NB4 (cell line): ENCODE data around the gene PNRC1.

ENCODE experiments used
- DNase-seq: peaks from one replicate; pipeline ENCODE4 v3.0.0; 2010; ENCODE audit warnings: low read depth
- H3K4me3 ChIP-seq: one replicate; pipeline ENCODE4 v1.5.1; 2011; ENCODE audit warnings: mild to moderate bottlenecking, low read depth, low read length, moderate library complexity
- MAX ChIP-seq: IDR thresholded peaks from 2 replicates; pipeline ENCODE4 v1.6.1; 2011; ENCODE audit warnings: low read depth, low read length
- MYC ChIP-seq: IDR thresholded peaks from 2 replicates; pipeline ENCODE4 v1.6.1; 2011; ENCODE audit warnings: low read depth, low read length
- POLR2A ChIP-seq: IDR thresholded peaks from 2 replicates; pipeline ENCODE4 v1.6.1; 2011; ENCODE audit warnings: mild to moderate bottlenecking; ENCODE audit not compliant: insufficient read length; ENCODE audit errors: extremely low read depth
- TF ChIP-seq, protein P1 (sequence below): IDR thresholded peaks from one replicate; pipeline ENCODE4 v1.5.1; 2012; ENCODE audit warnings: low read depth, low read length

The PNRC1 gene

DNA sequence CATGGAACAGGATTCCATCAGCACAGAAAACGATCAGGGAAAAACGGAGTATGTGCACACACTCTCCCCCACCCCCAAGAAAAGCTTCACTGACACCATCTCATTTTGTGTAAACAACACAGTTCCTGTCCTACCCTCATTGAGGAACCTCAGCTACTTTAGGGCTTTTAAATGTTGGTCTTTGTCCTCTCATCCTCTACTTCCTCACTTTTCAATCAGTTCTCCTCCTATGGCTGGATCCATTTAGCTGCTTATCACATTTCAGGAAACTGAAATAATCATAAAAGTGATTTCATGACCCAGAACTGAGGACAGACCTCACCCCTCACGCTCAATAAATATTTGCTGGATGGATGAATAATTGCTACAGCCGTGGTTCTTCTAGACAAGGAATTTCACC lies 33.1 kb upstream of the PNRC1 start:
- TF ChIP-seq, protein P1, sequence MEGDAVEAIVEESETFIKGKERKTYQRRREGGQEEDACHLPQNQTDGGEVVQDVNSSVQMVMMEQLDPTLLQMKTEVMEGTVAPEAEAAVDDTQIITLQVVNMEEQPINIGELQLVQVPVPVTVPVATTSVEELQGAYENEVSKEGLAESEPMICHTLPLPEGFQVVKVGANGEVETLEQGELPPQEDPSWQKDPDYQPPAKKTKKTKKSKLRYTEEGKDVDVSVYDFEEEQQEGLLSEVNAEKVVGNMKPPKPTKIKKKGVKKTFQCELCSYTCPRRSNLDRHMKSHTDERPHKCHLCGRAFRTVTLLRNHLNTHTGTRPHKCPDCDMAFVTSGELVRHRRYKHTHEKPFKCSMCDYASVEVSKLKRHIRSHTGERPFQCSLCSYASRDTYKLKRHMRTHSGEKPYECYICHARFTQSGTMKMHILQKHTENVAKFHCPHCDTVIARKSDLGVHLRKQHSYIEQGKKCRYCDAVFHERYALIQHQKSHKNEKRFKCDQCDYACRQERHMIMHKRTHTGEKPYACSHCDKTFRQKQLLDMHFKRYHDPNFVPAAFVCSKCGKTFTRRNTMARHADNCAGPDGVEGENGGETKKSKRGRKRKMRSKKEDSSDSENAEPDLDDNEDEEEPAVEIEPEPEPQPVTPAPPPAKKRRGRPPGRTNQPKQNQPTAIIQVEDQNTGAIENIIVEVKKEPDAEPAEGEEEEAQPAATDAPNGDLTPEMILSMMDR, result no peak
- TF ChIP-seq POLR2A (no peak), MAX (no peak), MYC (no peak)

GRCh38 chr6:89048288-89048923 lies 32.1 kb upstream of the PNRC1 start:
- TF ChIP-seq POLR2A, result no peak
- TF ChIP-seq, protein P1, result no peak
- TF ChIP-seq MYC, result no peak
- no peak for TF ChIP-seq MAX
- no peak for DNase-seq
- no peak overlapping the region for H3K4me3 ChIP-seq

More for the DNA sequence above, 33.1 kb upstream of the PNRC1 start:
- DNase-seq, result no peak
- H3K4me3 ChIP-seq, result no peak overlapping the region

DNA sequence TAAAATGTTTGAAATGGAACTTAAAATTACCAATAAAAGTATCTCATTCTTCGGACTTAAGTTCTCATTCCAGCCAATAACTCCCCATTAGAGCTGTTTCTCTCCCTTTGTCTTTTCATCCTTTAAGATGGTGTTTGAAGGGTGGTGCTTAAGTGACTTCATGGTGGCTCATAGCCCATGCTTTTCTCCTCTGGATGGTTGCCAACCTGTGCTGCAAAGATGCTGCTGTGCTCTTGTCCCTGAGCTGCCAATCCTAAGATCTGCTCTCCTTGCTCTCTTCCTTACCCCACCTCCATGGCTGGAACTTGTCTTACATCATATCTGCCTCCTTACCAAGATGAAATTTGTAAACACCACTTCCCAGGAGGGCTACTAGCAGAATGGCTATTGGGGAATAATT lies 31.6 kb upstream of the PNRC1 start:
- H3K4me3 ChIP-seq, result no peak overlapping the region
- no peak for DNase-seq

DNA sequence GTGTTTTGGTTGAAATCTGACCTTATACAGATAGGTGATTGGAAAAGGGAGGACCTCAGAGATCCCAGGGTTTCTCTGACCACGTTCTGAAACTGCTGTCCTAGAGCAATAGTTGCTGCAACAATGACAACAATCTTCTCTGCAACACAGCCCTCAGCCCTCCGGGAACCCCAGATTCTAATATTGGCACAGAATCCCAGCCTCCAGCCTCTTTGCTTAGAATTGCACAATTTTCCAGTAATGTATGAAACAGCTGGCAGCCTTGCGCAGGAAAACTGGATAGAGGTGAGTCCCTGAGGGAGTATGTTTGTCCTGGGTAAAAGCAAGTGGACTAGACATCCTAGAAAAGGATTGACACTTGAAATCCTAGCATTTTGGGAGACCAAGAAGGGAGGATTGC lies 30.4 kb upstream of the PNRC1 start:
- H3K4me3 ChIP-seq, result no peak overlapping the region
- no peak for DNase-seq
- TF ChIP-seq POLR2A (no peak), MAX (no peak), MYC (no peak)
- TF ChIP-seq, protein P1, result no peak

More for the DNA sequence above, 31.6 kb upstream of the PNRC1 start:
- no peak for TF ChIP-seq POLR2A
- TF ChIP-seq MYC, result no peak
- no peak for TF ChIP-seq MAX
- TF ChIP-seq, protein P1, result no peak

DNA sequence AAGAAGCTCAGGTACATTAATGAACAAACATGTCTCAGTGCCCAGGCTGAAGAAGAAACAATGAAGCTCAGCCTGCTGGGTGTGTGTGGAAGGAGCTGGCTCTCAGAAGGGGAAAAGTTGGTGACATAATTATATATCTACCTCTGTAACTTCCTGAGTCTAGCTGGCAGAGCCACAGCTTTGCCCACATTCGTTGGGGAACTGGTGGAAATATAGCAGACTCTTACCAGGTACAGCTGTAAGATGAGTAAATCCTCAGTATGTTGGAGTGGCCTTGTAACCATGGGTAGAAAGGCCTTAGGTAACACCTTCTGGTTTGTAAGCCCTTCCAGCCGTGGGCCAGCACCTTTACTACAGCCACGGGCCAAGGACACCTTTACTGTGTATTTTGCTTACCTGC lies 29.9 kb upstream of the PNRC1 start:
- DNase-seq, result no peak
- TF ChIP-seq, protein P1, result no peak
- TF ChIP-seq MAX (no peak), POLR2A (no peak), MYC (no peak)
- H3K4me3 ChIP-seq, result no peak overlapping the region

DNA sequence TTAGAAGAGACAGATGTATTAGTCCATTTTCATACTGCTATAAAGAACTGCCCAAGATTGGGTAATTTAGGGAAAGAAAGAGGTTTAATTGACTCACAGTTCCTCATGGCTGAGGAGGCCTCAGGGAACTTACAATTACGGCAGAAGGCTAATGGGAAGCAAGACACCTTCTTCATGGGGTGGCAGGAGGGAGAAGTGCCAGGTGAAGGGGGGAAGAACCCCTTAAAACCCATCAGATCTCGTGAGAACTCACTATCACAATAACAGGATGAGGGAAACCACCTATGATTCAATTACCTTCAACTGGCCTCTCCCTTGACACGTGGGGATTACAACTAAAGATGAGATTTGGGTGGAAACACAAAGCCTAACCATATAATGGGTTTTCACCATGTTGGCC lies 28.9 kb upstream of the PNRC1 start:
- DNase-seq, result no peak
- TF ChIP-seq POLR2A (no peak), MAX (no peak), MYC (no peak)
- TF ChIP-seq, protein P1, result no peak
- H3K4me3 ChIP-seq, result no peak overlapping the region
